HEK293T (cell line): ENCODE measurements around the gene CD164.

Source experiments
- BHLHE40 ChIP-seq: fragments of 450-650 bp; IDR thresholded peaks from 2 replicates; pipeline ENCODE4 v1.6.1; 2016; ENCODE audit warnings: mild to moderate bottlenecking, moderate library complexity, borderline replicate concordance
- FOXA1 ChIP-seq: fragments of 450-650 bp; IDR thresholded peaks from 2 replicates; pipeline ENCODE4 v1.6.1; 2016; ENCODE audit warnings: mild to moderate bottlenecking
- FOXK2 ChIP-seq: fragments of 450-650 bp; IDR thresholded peaks from 2 replicates; pipeline ENCODE4 v1.6.1; 2016; ENCODE audit warnings: mild to moderate bottlenecking
- FOXM1 ChIP-seq: fragments of 450-650 bp; IDR thresholded peaks from 2 replicates; pipeline ENCODE4 v1.6.1; 2017; ENCODE audit warnings: mild to moderate bottlenecking, borderline replicate concordance
- HDGF ChIP-seq: fragments of 450-650 bp; IDR thresholded peaks from 2 replicates; pipeline ENCODE4 v1.6.1; 2017; ENCODE audit warnings: antibody characterized with exemption, borderline replicate concordance
- SUZ12 ChIP-seq: fragments of 450-650 bp; IDR thresholded peaks from 2 replicates; pipeline ENCODE4 v1.6.1; 2016; ENCODE audit warnings: mild to moderate bottlenecking

DNA sequence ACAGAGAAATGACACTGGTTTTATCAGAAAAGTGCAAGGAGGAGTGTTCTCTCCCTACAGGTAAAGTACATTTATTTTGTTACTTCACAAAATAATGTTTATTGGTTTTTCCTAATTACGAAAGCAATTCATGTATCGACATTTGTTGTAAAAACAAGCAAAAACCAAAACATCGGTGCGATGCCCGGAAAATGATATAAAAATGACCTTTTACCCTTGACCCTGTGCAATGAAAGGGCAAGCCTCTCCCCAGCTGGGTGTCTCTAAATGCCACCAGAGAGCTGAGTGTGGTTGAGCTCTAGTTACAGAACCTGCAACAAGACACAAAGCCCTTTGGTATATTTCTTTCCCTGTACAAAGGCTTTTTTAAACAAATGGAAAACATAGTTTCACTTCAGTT lies 65.4 kb downstream of the CD164 start:
- TF ChIP-seq SUZ12 (no peak), HDGF (no peak), FOXA1 (no peak), BHLHE40 (no peak), FOXK2 (no peak), FOXM1 (no peak)
